H1 (cell line): ENCODE data around the gene GGA2. TPM values are rescaled to one million over a fixed set of nuclear protein-coding genes. Genes with fewer than 3 reads are reported as not detected.

Experiments
- CTCF ChIA-PET: fragments of 300-600 bp; sonication (Branson Sonifier 250); formaldehyde crosslinking; loops from one replicate; lab custom pipeline; 2021; ENCODE audit not compliant: partially characterized antibody; lab: Charles Lee
- POLR2A ChIA-PET: fragments of 300-600 bp; sonication (Branson Sonifier 250); formaldehyde crosslinking; loops from one replicate; lab custom pipeline; 2021; ENCODE audit warnings: inconsistent platforms; ENCODE audit not compliant: partially characterized antibody; lab: Charles Lee
- DNase-seq, 2 experiments: peaks; one replicate each; pipeline versions ENCODE4 v3.0.0 to v3.0.0-alpha.2; 2010 to 2022; ENCODE audit warnings: low spot score in 2 of 2, low read depth in 1 of 2, mixed read lengths in 1 of 2
- FAIRE-seq: peaks from 2 replicates; lab custom pipeline; 2011; peaks lifted over from hg19 to GRCh38; lab: Jason Lieb, UNC
- H2AFZ ChIP-seq: 2 replicates; pipeline ENCODE4 v1.8.1; 2012; ENCODE audit warnings: low read length, inconsistent platforms
- H2AK5ac ChIP-seq: 2 replicates; pipeline ENCODE4 v1.6.1; 2013; ENCODE audit warnings: low read depth, low read length
- H2BK120ac ChIP-seq: replicated peaks from 2 replicates; pipeline ENCODE3; 2013; ENCODE audit warnings: low read depth, low read length, inconsistent platforms
- H2BK12ac ChIP-seq: 2 replicates; pipeline ENCODE4 v1.6.1; 2013; ENCODE audit warnings: low read depth, low read length
- H2BK15ac ChIP-seq: 2 replicates; pipeline ENCODE4 v1.6.1; 2013; ENCODE audit warnings: low read length
- H2BK20ac ChIP-seq: 2 replicates; pipeline ENCODE4 v1.6.1; 2013; ENCODE audit warnings: low read length
- H2BK5ac ChIP-seq: 2 replicates; pipeline ENCODE4 v1.6.1; 2013; ENCODE audit warnings: low read depth, low read length
- H3K14ac ChIP-seq: 2 replicates; pipeline ENCODE4 v1.6.1; 2013; ENCODE audit warnings: inconsistent platforms; ENCODE audit not compliant: insufficient read length
- H3K18ac ChIP-seq: 2 replicates; pipeline ENCODE4 v1.6.1; 2013; ENCODE audit warnings: low read length; ENCODE audit errors: extremely low read depth
- H3K23ac ChIP-seq: 2 replicates; pipeline ENCODE4 v1.6.1; 2013; ENCODE audit warnings: inconsistent platforms; ENCODE audit not compliant: insufficient read length
- H3K23me2 ChIP-seq: 2 replicates; pipeline ENCODE4 v1.6.1; 2013; ENCODE audit warnings: low read depth, low read length
- H3K27ac ChIP-seq: 2 replicates; pipeline ENCODE4 v1.6.1; 2011; ENCODE audit warnings: low read depth, low read length, inconsistent platforms
- H3K27me3 ChIP-seq, 4 experiments: replicated peaks in 1 of 4; 1 replicate in 1 of 4; 2 replicates in 3 of 4; pipeline versions ENCODE4 v1.6.1 to v1.8.1; 2011 to 2013; ENCODE audit warnings: low read length in 3 of 4, mild to moderate bottlenecking in 3 of 4, inconsistent platforms in 2 of 4, mixed read lengths in 2 of 4, moderate library complexity in 1 of 4; ENCODE audit not compliant: control insufficient read depth in 3 of 4, insufficient read depth in 3 of 4; ENCODE audit errors: extremely low read depth in 1 of 4
- H3K36me3 ChIP-seq, 4 experiments: 2 replicates each; pipeline versions ENCODE4 v1.6.1 to v1.8.1; 2011 to 2013; ENCODE audit warnings: mild to moderate bottlenecking in 4 of 4, low read length in 3 of 4, moderate library complexity in 2 of 4, control low read depth in 1 of 4, inconsistent platforms in 1 of 4; ENCODE audit not compliant: insufficient read depth in 4 of 4, control insufficient read depth in 2 of 4
- H3K4ac ChIP-seq: replicated peaks from 2 replicates; pipeline ENCODE3; 2013; ENCODE audit warnings: low read length, low read depth, mixed read lengths, inconsistent platforms; ENCODE audit not compliant: insufficient read length
- H3K4me1 ChIP-seq, 4 experiments: replicated peaks in 1 of 4; 1 replicate in 1 of 4; 2 replicates in 3 of 4; pipeline versions ENCODE4 v1.6.1 to v1.8.1; 2011 to 2013; ENCODE audit warnings: low read length in 3 of 4, inconsistent platforms in 2 of 4, mixed read lengths in 1 of 4; ENCODE audit not compliant: insufficient read depth in 4 of 4, control insufficient read depth in 3 of 4
- H3K4me2 ChIP-seq, 2 experiments: 2 replicates each; pipeline versions ENCODE4 v1.6.1 to v1.8.1; 2011 to 2013; ENCODE audit warnings: low read depth in 2 of 2, low read length in 2 of 2, control low read depth in 1 of 2, inconsistent platforms in 1 of 2, mild to moderate bottlenecking in 1 of 2; ENCODE audit not compliant: insufficient read depth in 1 of 2
- H3K4me3 ChIP-seq, 4 experiments: fragments of 200-600, 300-600 bp in 1 of 4; sonication (generic), shearing (Covaris generic), sonication (Bioruptor Twin) in 1 of 4; 2 replicates each; pipeline versions ENCODE4 v1.5.1 to v1.8.1; 2011 to 2016; ENCODE audit warnings: low read length in 4 of 4, low read depth in 3 of 4, control low read depth in 2 of 4, inconsistent platforms in 2 of 4, mild to moderate bottlenecking in 2 of 4, mixed read lengths in 1 of 4, moderate library complexity in 1 of 4; ENCODE audit not compliant: insufficient read depth in 2 of 4; ENCODE audit errors: extremely low read depth in 1 of 4
- H3K56ac ChIP-seq: replicated peaks from 2 replicates; pipeline ENCODE3; 2013; ENCODE audit warnings: low read depth, mild to moderate bottlenecking, mixed read lengths, low read length, inconsistent platforms; ENCODE audit not compliant: insufficient read length
- H3K79me1 ChIP-seq: 2 replicates; pipeline ENCODE4 v1.6.1; 2013; ENCODE audit warnings: low read depth, low read length, control low read depth
- H3K79me2 ChIP-seq, 2 experiments: 2 replicates each; pipeline versions ENCODE4 v1.6.1 to v1.8.1; 2012 to 2013; ENCODE audit warnings: low read length in 2 of 2, mild to moderate bottlenecking in 2 of 2, inconsistent platforms in 1 of 2; ENCODE audit not compliant: insufficient read depth in 2 of 2, control insufficient read depth in 1 of 2
- H3K9ac ChIP-seq, 4 experiments: replicated peaks in 1 of 4; 1 replicate in 1 of 4; 2 replicates in 3 of 4; pipeline versions ENCODE4 v1.6.1 to v1.8.1; 2011 to 2013; ENCODE audit warnings: low read depth in 3 of 4, low read length in 3 of 4, control low read depth in 2 of 4, mild to moderate bottlenecking in 2 of 4, moderate library complexity in 2 of 4, inconsistent platforms in 1 of 4; ENCODE audit errors: extremely low read depth in 1 of 4
- H3K9me3 ChIP-seq, 2 experiments: 2 replicates each; pipeline versions ENCODE4 v1.6.1 to v1.8.1; 2012 to 2013; ENCODE audit warnings: mild to moderate bottlenecking in 2 of 2, moderate library complexity in 2 of 2, control low read depth in 1 of 2, inconsistent platforms in 1 of 2, low read depth in 1 of 2, low read length in 1 of 2, mixed read lengths in 1 of 2; ENCODE audit not compliant: insufficient read depth in 2 of 2
- H4K20me1 ChIP-seq, 2 experiments: replicated peaks in 1 of 2; 2 replicates each; pipeline versions ENCODE3 to v1.8.1; 2011 to 2013; ENCODE audit warnings: inconsistent platforms in 2 of 2, low read length in 2 of 2, mild to moderate bottlenecking in 1 of 2; ENCODE audit not compliant: insufficient read depth in 2 of 2, control insufficient read depth in 1 of 2
- H4K5ac ChIP-seq: 2 replicates; pipeline ENCODE4 v1.6.1; 2013; ENCODE audit warnings: low read length, low read depth, mixed read lengths, inconsistent platforms; ENCODE audit not compliant: insufficient read length
- H4K8ac ChIP-seq: 2 replicates; pipeline ENCODE4 v1.8.0; 2013; ENCODE audit warnings: mild to moderate bottlenecking, moderate library complexity, low read length, inconsistent platforms; ENCODE audit not compliant: insufficient read depth; ENCODE audit errors: extremely low read depth
- H4K91ac ChIP-seq: replicated peaks from 2 replicates; pipeline ENCODE3; 2013; ENCODE audit warnings: low read length, mixed read lengths, inconsistent platforms; ENCODE audit not compliant: insufficient read length
- CBX8 ChIP-seq: fragments of 300-800, 300-1000 bp; sonication (generic); IDR thresholded peaks from 2 replicates; pipeline ENCODE4 v1.7.1; 2016; ENCODE audit warnings: low read depth, low read length, borderline replicate concordance
- GTF2F1 ChIP-seq: IDR thresholded peaks from 2 replicates; pipeline ENCODE4 v1.6.1; 2012; ENCODE audit warnings: low read depth, low read length, improper control_type of control experiment, borderline replicate concordance
- SUZ12 ChIP-seq: fragments of 200-600 bp; sonication (generic); IDR thresholded peaks from 2 replicates; pipeline ENCODE4 v1.6.1; 2012; ENCODE audit warnings: mild to moderate bottlenecking, inconsistent platforms, low read length, moderate library complexity, mixed read lengths
- WGBS, 2 experiments: shearing (Covaris generic) in 1 of 2; methylation state at CpG; one replicate each; pipeline versions ENCODE4 v1.1.6 to v1.1.7; 2013 to 2015; ENCODE audit warnings: low lambda C conversion rate in 2 of 2, mixed read lengths in 2 of 2, inconsistent platforms in 1 of 2, low coverage in 1 of 2, missing lambda C conversion rate in 1 of 2; ENCODE audit not compliant: insufficient replicate concordance in 2 of 2, insufficient coverage in 1 of 2, insufficient read length in 1 of 2; ENCODE audit errors: extremely low coverage in 1 of 2, missing lambda C conversion rate in 1 of 2; 5-methylcytosine and 5-hydroxymethylcytosine counted together
- polyA plus RNA-seq, 7 experiments: library from polyadenylated mRNA; depleted of rRNA in 3 of 7; stranded (reverse) in 5 of 7; unstranded in 2 of 7; fragments of >200 nt in 5 of 7; fragments of 200-250 nt in 2 of 7; gene quantifications; 1 replicate in 5 of 7; 2 replicates in 1 of 7; 4 replicates in 1 of 7; pipeline versions ENCODE4 v1.2.1 to v1.2.3, GENCODE V29; 2011 to 2013; ENCODE audit warnings: missing spikeins in 2 of 7, mixed read lengths in 2 of 7
- total RNA-seq: library from RNA; stranded (reverse); fragmentation: NEBNext Ultra II Directional; extraction: Animal tissue kit (Norgen Biotek cat#: 25700); gene quantifications from 2 replicates; pipeline ENCODE4 v1.2.1, GENCODE V29; 2021

The GGA2 gene
- total and polyA plus RNA-seq, 2 of the 8 experiments (the other 6 are each of a cell fraction or from before 2014, with no cell fraction given) = 65.8 to 114 TPM

DNA sequence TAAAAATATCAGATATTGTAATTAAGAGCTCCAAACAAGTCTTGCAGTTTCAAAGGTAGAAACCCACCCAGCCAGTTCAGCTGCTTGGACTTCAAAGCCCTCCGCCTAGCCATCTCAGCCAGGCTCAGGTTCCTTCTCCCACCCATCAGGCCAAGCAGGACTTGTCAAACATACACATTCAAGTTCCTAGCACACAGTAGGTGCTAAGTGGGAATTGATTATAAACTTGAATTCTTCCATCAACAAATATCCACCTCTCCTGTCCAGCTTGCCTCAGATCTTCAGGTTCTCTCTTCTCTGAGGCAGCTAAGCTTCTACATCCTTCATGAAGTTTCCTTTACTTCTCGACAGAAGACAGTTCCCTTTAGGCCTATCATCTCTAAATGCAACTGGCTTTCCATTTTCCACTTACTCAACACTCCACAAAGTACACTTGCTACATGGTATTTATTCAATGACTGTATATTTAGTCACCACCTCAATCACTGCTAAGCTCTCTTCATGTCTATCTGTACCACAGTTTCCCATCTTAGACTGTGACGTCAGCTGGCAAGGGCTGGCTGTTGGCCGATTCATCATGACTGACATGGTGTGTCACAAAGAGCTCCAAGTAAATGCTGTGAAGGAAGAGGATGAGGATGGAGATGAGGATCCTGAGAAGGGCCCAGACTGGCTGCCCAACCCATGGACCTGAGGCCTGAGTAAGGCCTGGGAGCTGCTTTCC lies 44.0 kb downstream of the GGA2 start:
- ChIA-PET POLR2A (interaction anchor here (0.9 to 1.7 kb wide), 4 partner anchors 10 to 135 kb away, joined by 3 to 5 read pairs (median 4); no protein-coding TSS in a partner anchor), CTCF (interaction anchor here (1.4 kb wide), 1 partner anchor 30 kb away, joined by 4 read pairs; no protein-coding TSS in a partner anchor)
- Histone ChIP-seq H2BK20ac (no peak overlapping the region), H2BK12ac (no peak overlapping the region), H2AFZ (no peak overlapping the region), H3K27ac (no peak overlapping the region), H4K5ac (no peak overlapping the region), H4K8ac (no peak overlapping the region), H2BK120ac (no peak overlapping the region), H3K79me2 (no peaks in the 10 kb centered on the region), H2BK15ac (no peak overlapping the region), H3K18ac (no peak overlapping the region), H2BK5ac (no peak overlapping the region), H3K23ac (no peak overlapping the region), H3K14ac (no peak overlapping the region), H3K56ac (no peak overlapping the region), H3K36me3 (peaks cover 26 to 57% (median 42%) of the 10 kb centered on the region in 4 experiments), H3K9me3 (no peaks in the 10 kb centered on the region), H3K4ac (no peak overlapping the region), H4K20me1 (peaks cover 6 to 8% of the 10 kb centered on the region in 2 experiments), H3K23me2 (no peaks in the 10 kb centered on the region), H3K4me3 (no peak overlapping the region), H2AK5ac (no peak overlapping the region), H3K9ac (no peak overlapping the region), H3K27me3 (no peaks in the 10 kb centered on the region), H4K91ac (no peak overlapping the region), H3K4me2 (no peak overlapping the region), H3K4me1 (no peaks in the 10 kb centered on the region), H3K79me1 (no peaks in the 10 kb centered on the region)
- no peak for TF ChIP-seq SUZ12
- no peak for TF ChIP-seq CBX8
- TF ChIP-seq GTF2F1 = no peak
- no peak for DNase-seq
- FAIRE-seq = no peak
- 77% methylated on average over 4 of the region's 4 CpGs; no CpG with 5 or more reads in 1 of the 2 experiments for WGBS, 2 experiments
